CD4-positive, alpha-beta T cell (primary cell): ENCODE data around the gene ZNHIT3. TPM values are rescaled to one million over a fixed set of nuclear protein-coding genes. Genes with fewer than 3 reads are reported as not detected.
"Not testable (repeated sequence)": the region's sequence is repeated elsewhere in the genome, so short reads cannot be mapped to it uniquely, and the experiment has no call there.

Experiments
- ATAC-seq: fragments of 200-7000 bp; cut with Tn5 transposase; one replicate; pipeline ENCODE4 v1.10.0; 2022; ENCODE audit warnings: mild to moderate bottlenecking; ENCODE audit not compliant: poor library complexity
- CTCF ChIA-PET: fragments of 350-600 bp; sonication (Branson Sonifier 250); formaldehyde crosslinking; loops from one replicate; lab custom pipeline; 2021; ENCODE audit warnings: antibody characterized with exemption, inconsistent platforms; lab: Charles Lee
- POLR2A ChIA-PET: fragments of 350-600 bp; sonication (Branson Sonifier 250); formaldehyde crosslinking; loops from one replicate; lab custom pipeline; 2021; ENCODE audit warnings: antibody characterized with exemption, inconsistent platforms; lab: Charles Lee
- DNase-seq, 14 experiments: peaks; one replicate each; pipeline ENCODE4 v3.0.0-alpha.2; 2013 to 2020; ENCODE audit warnings: mixed read lengths in 2 of 14
- H3K27ac ChIP-seq, 2 donors: one replicate each; pipeline versions ENCODE4 v1.5.1 to v1.7.0; 2013; ENCODE audit warnings: low read length in 2 of 2, low read depth in 1 of 2, mild to moderate bottlenecking in 1 of 2
- H3K27me3 ChIP-seq, 2 experiments: 1 replicate in 1 of 2; 2 replicates in 1 of 2; pipeline versions ENCODE4 v1.6.1 to v1.7.0; 2013; ENCODE audit warnings: low read length in 2 of 2, control low read depth in 1 of 2, mild to moderate bottlenecking in 1 of 2, moderate library complexity in 1 of 2; ENCODE audit not compliant: insufficient read depth in 2 of 2, control insufficient read depth in 1 of 2
- H3K36me3 ChIP-seq: one replicate; pipeline ENCODE4 v1.6.1; 2013; ENCODE audit warnings: low read length, control low read depth; ENCODE audit not compliant: insufficient read depth
- H3K4me1 ChIP-seq: one replicate; pipeline ENCODE4 v1.6.1; 2013; ENCODE audit warnings: low read length, control low read depth; ENCODE audit not compliant: insufficient read depth
- H3K4me3 ChIP-seq: one replicate; pipeline ENCODE4 v1.5.1; 2013; ENCODE audit warnings: mild to moderate bottlenecking, low read length, moderate library complexity
- H3K9me3 ChIP-seq, 2 experiments: 1 replicate in 1 of 2; 2 replicates in 1 of 2; pipeline versions ENCODE4 v1.6.1 to v1.7.0; 2013; ENCODE audit warnings: low read length in 2 of 2, mild to moderate bottlenecking in 2 of 2, control low read depth in 1 of 2, moderate library complexity in 1 of 2; ENCODE audit not compliant: control insufficient read depth in 1 of 2, insufficient read depth in 1 of 2
- H3K27ac Mint-ChIP-seq: one replicate; pipeline ENCODE4 v1.8.0; 2020; ENCODE audit warnings: mixed read lengths
- H3K27me3 Mint-ChIP-seq: one replicate; pipeline ENCODE4 v1.8.0; 2021; ENCODE audit warnings: mixed read lengths
- H3K36me3 Mint-ChIP-seq: one replicate; pipeline ENCODE4 v1.8.0; 2021; ENCODE audit warnings: low read depth, mixed read lengths
- H3K4me1 Mint-ChIP-seq: one replicate; pipeline ENCODE4 v1.8.0; 2021; ENCODE audit warnings: low read depth, mixed read lengths
- H3K4me3 Mint-ChIP-seq: one replicate; pipeline ENCODE4 v1.8.0; 2020; ENCODE audit warnings: mild to moderate bottlenecking, mixed read lengths
- H3K9me3 Mint-ChIP-seq: one replicate; pipeline ENCODE4 v1.8.0; 2020; ENCODE audit warnings: mixed read lengths
- CTCF ChIP-seq: fragments of 200-600 bp; IDR thresholded peaks from one replicate; pipeline ENCODE4 v1.8.0; 2022; ENCODE audit warnings: antibody characterized with exemption, mild to moderate bottlenecking
- intact Hi-C, 2 experiments: fragments of 100-400 bp; cut with DNase I in 1 of 2; cut with micrococcal nuclease in 1 of 2; formaldehyde crosslinking; loops; one replicate each; pipeline versions ENCODE4 v1.15.1 to v1.9.0; 2023 to 2025; cut with DNase I, micrococcal nuclease
- total RNA-seq, 174 experiments: library from RNA in 2 of 174; stranded (reverse) in 2 of 174; gene quantifications; one replicate each; pipeline ENCODE4 v1.2.3 and lab custom pipeline; 2021 to 2026

Gene ZNHIT3
- total RNA-seq, 2 experiments from 2014 or later, result 70.2 to 73.9 TPM

- Mint-ChIP-seq H3K4me3 (no peak overlapping the region), H3K4me1 (no peaks in the 10 kb centered on the region)
These were observed 20.4 kb downstream of the ZNHIT3 start for GRCh38 chr17:36506831-36507230.

GRCh38 chr17:36507266-36507665 is 20.8 kb downstream of the ZNHIT3 start:
- H3K4me1 Mint-ChIP-seq, result no peaks in the 10 kb centered on the region
- POLR2A ChIA-PET, result interaction anchor here (1.1 kb wide), 1 partner anchor 39 kb away, joined by 3 read pairs; no protein-coding TSS in a partner anchor

More at GRCh38 chr17:36506831-36507230, 20.4 kb downstream of the ZNHIT3 start:
- DNase-seq (no peak), ATAC-seq (no peak)
- TF ChIP-seq CTCF, result no peak
- H3K27ac ChIP-seq, result no peak overlapping the region
- POLR2A ChIA-PET, result interaction anchor here (1.1 kb wide), 1 partner anchor 39 kb away, joined by 3 read pairs; no protein-coding TSS in a partner anchor
- CTCF ChIA-PET, result no interaction called here
- H3K4me1 ChIP-seq, result no peaks in the 10 kb centered on the region
- Mint-ChIP-seq H3K9me3 (no peaks in the 10 kb centered on the region), H3K27ac (no peak overlapping the region), H3K27me3 (no peaks in the 10 kb centered on the region), H3K36me3 (peaks cover 22% of the 10 kb centered on the region)
- no peak overlapping the region for H3K4me3 ChIP-seq
- no peaks in the 10 kb centered on the region for H3K9me3 ChIP-seq
- H3K36me3 ChIP-seq, result peaks cover 32% of the 10 kb centered on the region
- no peaks in the 10 kb centered on the region for H3K27me3 ChIP-seq
- intact Hi-C loops, result no loop called here

GRCh38 chr17:36508439-36508838 is 22.0 kb downstream of the ZNHIT3 start:
- H3K4me1 ChIP-seq, H3K4me3 ChIP-seq, CTCF ChIA-PET, DNase-seq, ATAC-seq, H3K27me3 ChIP-seq, H3K27me3 Mint-ChIP-seq, H3K27ac ChIP-seq, H3K4me1 Mint-ChIP-seq, H3K4me3 Mint-ChIP-seq, H3K9me3 Mint-ChIP-seq, H3K9me3 ChIP-seq, intact Hi-C loops, POLR2A ChIA-PET, H3K27ac Mint-ChIP-seq: not testable (repeated sequence)
- H3K36me3 Mint-ChIP-seq, result peaks cover 21% of the 10 kb centered on the region
- H3K36me3 ChIP-seq, result peaks cover 40% of the 10 kb centered on the region

More at GRCh38 chr17:36507266-36507665, 20.8 kb downstream of the ZNHIT3 start:
- Mint-ChIP-seq H3K36me3 (peaks cover 20% of the 10 kb centered on the region), H3K27ac (no peak overlapping the region), H3K27me3 (no peaks in the 10 kb centered on the region), H3K9me3 (no peaks in the 10 kb centered on the region), H3K4me3 (no peak overlapping the region)
- H3K4me1 ChIP-seq, result no peaks in the 10 kb centered on the region
- intact Hi-C loops, result no loop called here
- CTCF ChIA-PET, result no interaction called here
- no peak for DNase-seq
- ATAC-seq, result no peak
- H3K36me3 ChIP-seq, result peaks cover 32% of the 10 kb centered on the region
- H3K27ac ChIP-seq, result no peak overlapping the region
- no peaks in the 10 kb centered on the region for H3K27me3 ChIP-seq
- H3K9me3 ChIP-seq, result no peaks in the 10 kb centered on the region
- no peak for TF ChIP-seq CTCF
- no peak overlapping the region for H3K4me3 ChIP-seq
